Measurements from ENCODE around the gene NT5DC1.

DNA sequence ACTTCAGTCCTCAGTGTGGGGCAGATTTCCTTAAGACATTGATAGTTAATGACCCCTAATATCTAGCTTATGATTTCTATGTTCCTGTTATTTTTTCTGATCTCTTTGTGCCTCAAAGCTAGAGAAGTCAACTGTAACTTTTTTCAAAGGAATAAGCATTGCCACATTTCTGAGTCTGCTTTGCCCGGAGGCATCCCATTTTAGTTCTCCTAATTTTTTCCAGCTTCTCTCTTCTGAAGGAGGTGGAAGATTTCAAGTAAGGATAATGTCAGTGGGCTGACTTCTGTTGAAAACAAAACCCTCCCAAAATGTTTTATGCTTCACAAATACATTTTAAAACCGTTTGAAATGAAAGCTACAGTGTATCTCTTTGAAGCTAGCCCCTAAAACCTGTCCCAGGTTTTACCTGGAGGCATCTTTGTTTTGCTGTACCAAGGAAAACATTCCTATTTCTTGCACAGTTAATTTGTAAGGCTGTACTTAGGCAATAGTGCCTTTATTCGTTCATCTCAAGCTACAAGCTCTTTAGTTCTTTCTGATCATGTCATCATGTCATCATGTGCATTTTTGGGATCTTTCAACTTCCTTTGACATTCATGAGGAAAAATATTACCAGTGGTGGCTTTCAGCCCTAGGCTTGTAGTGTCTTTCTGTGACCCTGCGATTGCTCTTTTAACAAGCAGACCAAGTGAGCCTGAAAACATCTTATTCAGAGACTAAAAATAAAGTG lies 107.6 kb downstream of the NT5DC1 start:
- TF ChIP-seq CTCF (IDR thresholded peaks at IDR 0.05) (no peak), POLR2A (IDR thresholded peaks at IDR 0.05) (no peak)
